Spleen (tissue), 11 donors: ENCODE measurements around the gene MALT1. TPM values are rescaled to one million over a fixed set of nuclear protein-coding genes. Genes with fewer than 3 reads are reported as not detected.
"Not testable (repeated sequence)": the region's sequence is repeated elsewhere in the genome, so short reads cannot be mapped to it uniquely, and the experiment has no call there.

Experiments
- DNase-seq: peaks from one replicate; pipeline ENCODE4 v3.0.0-alpha.2; 2020
- H3K27ac ChIP-seq, 8 donors: fragments of 200-600 bp; sonication (generic) in 7 of 8; 1 replicate in 4 of 8; 2 replicates in 4 of 8; pipeline versions ENCODE4 v1.5.0 to v1.8.0; 2016 to 2021; ENCODE audit warnings: inconsistent platforms in 4 of 8, mild to moderate bottlenecking in 4 of 8, moderate library complexity in 1 of 8
- H3K27me3 ChIP-seq, 7 donors: fragments of 200-600 bp; sonication (generic) in 6 of 7; replicated peaks in 1 of 7; 1 replicate in 4 of 7; 2 replicates in 3 of 7; pipeline versions ENCODE4 v1.5.0 to v1.8.0; 2016 to 2021; ENCODE audit warnings: inconsistent platforms in 3 of 7, mild to moderate bottlenecking in 1 of 7
- H3K36me3 ChIP-seq, 6 donors: fragments of 200-600 bp; sonication (generic) in 5 of 6; 1 replicate in 4 of 6; 2 replicates in 2 of 6; pipeline versions ENCODE4 v1.5.0 to v1.8.0; 2016 to 2021; ENCODE audit warnings: inconsistent platforms in 2 of 6
- H3K4me1 ChIP-seq, 6 donors: fragments of 200-600 bp; sonication (generic) in 5 of 6; 1 replicate in 3 of 6; 2 replicates in 3 of 6; pipeline versions ENCODE4 v1.5.0 to v1.8.0; 2016 to 2021; ENCODE audit warnings: inconsistent platforms in 3 of 6
- H3K4me3 ChIP-seq, 8 donors: fragments of 200-600 bp; sonication (generic) in 7 of 8; 1 replicate in 4 of 8; 2 replicates in 4 of 8; pipeline versions ENCODE4 v1.5.0 to v1.8.0; 2016 to 2021; ENCODE audit warnings: inconsistent platforms in 4 of 8, mild to moderate bottlenecking in 4 of 8, moderate library complexity in 2 of 8
- H3K9me3 ChIP-seq, 8 donors: fragments of 200-600 bp; sonication (generic) in 7 of 8; 1 replicate in 4 of 8; 2 replicates in 4 of 8; pipeline versions ENCODE4 v1.5.0 to v1.8.0; 2016 to 2021; ENCODE audit warnings: inconsistent platforms in 4 of 8
- POLR2A ChIP-seq, 3 donors: fragments of 450-650 bp; IDR thresholded peaks; one replicate each; pipeline ENCODE4 v1.5.1; 2017; ENCODE audit warnings: antibody characterized with exemption in 3 of 3, mild to moderate bottlenecking in 1 of 3
- POLR2AphosphoS5 ChIP-seq, 3 donors: sonication (generic); formaldehyde crosslinking; IDR thresholded peaks; one replicate each; pipeline ENCODE4 v1.5.1; 2017; ENCODE audit warnings: antibody characterized with exemption in 3 of 3
- WGBS, 5 donors: extraction: QIAGEN DNeasy Blood & Tissue Kit in 3 of 5; methylation state at CpG; one replicate each; pipeline versions ENCODE4 v1.1.5 to v1.1.7; 2013 to 2018; 5-methylcytosine and 5-hydroxymethylcytosine counted together
- intact Hi-C: fragments of 100-400 bp; cut with DNase I; formaldehyde crosslinking; loops from one replicate; pipeline ENCODE4 v1.15.0; 2023; ENCODE audit warnings: low total_unique reads
- polyA plus RNA-seq, 3 donors: library from polyadenylated mRNA; stranded (reverse); fragments of 200-250 nt; gene quantifications; one replicate each; pipeline ENCODE4 v1.2.1, GENCODE V29; 2013
- total RNA-seq, 7 donors: library from RNA; depleted of rRNA in 3 of 7; stranded (reverse); fragments of >200 nt in 3 of 7; fragmentation: NEBNext Ultra II Directional in 4 of 7; extraction: Animal tissue kit (Norgen Biotek cat#: 25700) in 4 of 7; gene quantifications; one replicate each; pipeline versions ENCODE4 v1.1.0 to v1.2.1, GENCODE V29; 2016 to 2021
- TF ChIP-seq, protein P1 (sequence below), 11 experiments: fragments of 200-600 bp in 7 of 11; fragments of 450-650 bp in 4 of 11; sonication (generic) in 4 of 11; IDR thresholded peaks in 8 of 11; conservative IDR thresholded peaks in 3 of 11; 1 replicate in 7 of 11; 2 replicates in 4 of 11; pipeline versions ENCODE4 v1.4.0 to v1.8.0; 2016 to 2021; ENCODE audit warnings: antibody characterized with exemption in 11 of 11, inconsistent platforms in 4 of 11, mild to moderate bottlenecking in 1 of 11
- donor health status: healthy with polysubstance abuse.
- donor health status: DM: no; HTN: no; CAD: no; lungs with moderate emphysema.
- donor health status: DM: no; HTN: no; CAD: no.
- donor health status: Bipolar disorder and iron deficiency.
- donor health status: healthy.
- donor health status: DM: no; HTN: no; CAD: no.
- donor health status: DM: yes; HTN: yes; CAD: no.

Gene MALT1
- total and polyA plus RNA-seq, 10 donors = 13.3 to 59.6 (median 50.1) TPM

DNA sequence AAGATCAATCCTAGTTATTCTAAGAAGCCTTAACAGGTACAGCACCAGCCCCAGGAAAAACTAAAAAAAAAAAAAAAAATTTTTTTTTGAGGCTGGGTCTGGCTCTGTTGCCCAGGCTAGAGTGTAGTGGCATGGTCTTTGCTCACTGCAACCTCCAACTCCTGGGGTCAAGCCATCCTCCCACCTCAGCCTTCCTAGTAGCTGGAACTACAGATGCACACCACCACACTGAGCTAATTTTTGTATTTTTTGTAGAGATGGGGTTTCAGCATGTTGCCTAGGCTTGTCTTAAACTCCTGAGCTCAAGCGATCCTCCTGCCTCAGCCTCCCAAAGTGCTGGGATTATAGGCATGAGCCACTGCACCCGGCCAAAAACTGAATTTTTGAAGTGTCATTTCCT is 32.0 kb upstream of the MALT1 start:
- peaks cover 0 to 31% (median 17%) of the 10 kb centered on the region in 6 donors for H3K4me1 ChIP-seq
- intact Hi-C loops = no loop called here
- peaks cover 0 to 16% (median 10%) of the 10 kb centered on the region in 8 donors for H3K9me3 ChIP-seq

DNA sequence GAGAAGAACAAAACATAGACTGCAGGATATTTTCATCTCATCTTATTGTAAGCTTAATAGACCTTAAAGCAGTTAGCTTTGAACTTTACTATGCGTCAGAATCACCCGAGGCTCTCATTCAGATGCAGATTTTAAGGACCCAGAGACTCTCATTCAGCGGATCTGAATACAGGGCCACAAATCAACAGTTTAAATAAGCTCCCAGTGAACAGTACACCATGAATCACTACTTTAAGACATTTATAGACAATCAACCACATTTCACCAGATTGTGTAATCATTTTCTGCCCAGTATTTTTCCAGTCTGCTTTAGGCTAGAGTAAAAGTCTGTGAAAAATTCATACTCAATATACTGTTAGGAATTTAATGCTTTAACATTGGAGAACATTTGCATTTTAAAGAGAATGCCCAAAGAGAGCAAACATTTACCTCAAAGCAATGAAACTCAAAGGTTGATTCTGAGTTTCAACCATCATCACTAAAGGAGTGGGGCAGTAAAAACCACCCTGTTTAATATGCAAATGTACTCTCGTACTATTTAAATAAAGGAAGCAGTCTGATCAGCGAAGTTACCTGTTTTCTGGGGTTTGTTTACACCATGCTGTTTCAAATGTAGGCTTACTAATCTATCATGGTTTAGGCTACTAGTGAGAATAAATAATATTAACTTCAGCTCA is 31.4 kb upstream of the MALT1 start:
- 68 to 72% (median 72%) methylated on average over 5 of the region's 5 CpGs for WGBS, 5 donors
- H3K9me3 ChIP-seq = peaks cover 0 to 17% (median 10%) of the 10 kb centered on the region in 8 donors
- DNase-seq = no peak
- H3K4me1 ChIP-seq = peaks cover 0 to 31% (median 17%) of the 10 kb centered on the region in 6 donors
- TF ChIP-seq POLR2AphosphoS5 (IDR thresholded peaks at IDR 0.05) (no peak), POLR2A (IDR thresholded peaks at IDR 0.05) (no peak)
- TF ChIP-seq, protein P1, sequence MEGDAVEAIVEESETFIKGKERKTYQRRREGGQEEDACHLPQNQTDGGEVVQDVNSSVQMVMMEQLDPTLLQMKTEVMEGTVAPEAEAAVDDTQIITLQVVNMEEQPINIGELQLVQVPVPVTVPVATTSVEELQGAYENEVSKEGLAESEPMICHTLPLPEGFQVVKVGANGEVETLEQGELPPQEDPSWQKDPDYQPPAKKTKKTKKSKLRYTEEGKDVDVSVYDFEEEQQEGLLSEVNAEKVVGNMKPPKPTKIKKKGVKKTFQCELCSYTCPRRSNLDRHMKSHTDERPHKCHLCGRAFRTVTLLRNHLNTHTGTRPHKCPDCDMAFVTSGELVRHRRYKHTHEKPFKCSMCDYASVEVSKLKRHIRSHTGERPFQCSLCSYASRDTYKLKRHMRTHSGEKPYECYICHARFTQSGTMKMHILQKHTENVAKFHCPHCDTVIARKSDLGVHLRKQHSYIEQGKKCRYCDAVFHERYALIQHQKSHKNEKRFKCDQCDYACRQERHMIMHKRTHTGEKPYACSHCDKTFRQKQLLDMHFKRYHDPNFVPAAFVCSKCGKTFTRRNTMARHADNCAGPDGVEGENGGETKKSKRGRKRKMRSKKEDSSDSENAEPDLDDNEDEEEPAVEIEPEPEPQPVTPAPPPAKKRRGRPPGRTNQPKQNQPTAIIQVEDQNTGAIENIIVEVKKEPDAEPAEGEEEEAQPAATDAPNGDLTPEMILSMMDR (IDR thresholded peaks at IDR 0.05 in 8 of 11, conservative IDR thresholded peaks at IDR 0.05 in 3 of 11) = no peak
- H3K4me3 ChIP-seq = no peak overlapping the region
- intact Hi-C loops = no loop called here
- H3K36me3 ChIP-seq = no peaks in the 10 kb centered on the region
- peak overlapping the region in 1 of 8 donors; percentile 24 for H3K27ac ChIP-seq
- H3K27me3 ChIP-seq = no peaks in the 10 kb centered on the region

More for the DNA sequence above, 32.0 kb upstream of the MALT1 start:
- Histone ChIP-seq H3K27me3 (no peaks in the 10 kb centered on the region), H3K27ac (no peak overlapping the region), H3K4me3 (no peak overlapping the region), H3K36me3 (no peaks in the 10 kb centered on the region)
- TF ChIP-seq, protein P1 (IDR thresholded peaks at IDR 0.05 in 8 of 11, conservative IDR thresholded peaks at IDR 0.05 in 3 of 11) = no peak
- TF ChIP-seq POLR2AphosphoS5 (IDR thresholded peaks at IDR 0.05) = no peak
- no peak for TF ChIP-seq POLR2A (IDR thresholded peaks at IDR 0.05)
- 80 to 97% (median 95%) methylated on average over 2 of the region's 2 CpGs for WGBS, 5 donors
- DNase-seq = no peak

DNA sequence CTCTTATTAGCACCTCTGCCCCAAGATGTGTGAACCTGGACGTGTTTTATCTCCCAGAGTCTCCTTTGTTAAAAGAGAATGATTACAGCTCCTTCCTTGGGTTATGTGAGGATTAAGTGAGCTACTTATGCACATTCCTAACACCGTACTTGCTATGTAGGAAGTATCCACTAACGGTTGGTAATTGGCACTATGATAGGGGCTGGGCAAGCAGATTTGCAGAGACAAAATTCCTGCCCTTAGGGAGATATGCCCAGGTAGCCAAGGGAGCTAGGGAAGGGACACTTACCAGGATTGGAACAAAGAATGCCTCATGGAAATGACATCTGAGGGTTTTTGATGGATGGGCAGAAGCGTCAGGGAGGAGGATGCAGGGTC is 30.8 kb upstream of the MALT1 start:
- peaks cover 0 to 17% (median 10%) of the 10 kb centered on the region in 8 donors for H3K9me3 ChIP-seq
- no peaks in the 10 kb centered on the region for H3K36me3 ChIP-seq
- WGBS, 5 donors = 79 to 86% (median 80%) methylated on average over 4 of the region's 4 CpGs
- no peak overlapping the region for H3K4me3 ChIP-seq
- DNase-seq = no peak
- H3K27me3 ChIP-seq = no peaks in the 10 kb centered on the region
- peaks cover 0 to 31% (median 17%) of the 10 kb centered on the region in 6 donors for H3K4me1 ChIP-seq
- no peak overlapping the region for H3K27ac ChIP-seq
- intact Hi-C loops = no loop called here
- TF ChIP-seq POLR2A (IDR thresholded peaks at IDR 0.05) (no peak), POLR2AphosphoS5 (IDR thresholded peaks at IDR 0.05) (no peak)
- TF ChIP-seq, protein P1 (IDR thresholded peaks at IDR 0.05 in 8 of 11, conservative IDR thresholded peaks at IDR 0.05 in 3 of 11) = no peak

DNA sequence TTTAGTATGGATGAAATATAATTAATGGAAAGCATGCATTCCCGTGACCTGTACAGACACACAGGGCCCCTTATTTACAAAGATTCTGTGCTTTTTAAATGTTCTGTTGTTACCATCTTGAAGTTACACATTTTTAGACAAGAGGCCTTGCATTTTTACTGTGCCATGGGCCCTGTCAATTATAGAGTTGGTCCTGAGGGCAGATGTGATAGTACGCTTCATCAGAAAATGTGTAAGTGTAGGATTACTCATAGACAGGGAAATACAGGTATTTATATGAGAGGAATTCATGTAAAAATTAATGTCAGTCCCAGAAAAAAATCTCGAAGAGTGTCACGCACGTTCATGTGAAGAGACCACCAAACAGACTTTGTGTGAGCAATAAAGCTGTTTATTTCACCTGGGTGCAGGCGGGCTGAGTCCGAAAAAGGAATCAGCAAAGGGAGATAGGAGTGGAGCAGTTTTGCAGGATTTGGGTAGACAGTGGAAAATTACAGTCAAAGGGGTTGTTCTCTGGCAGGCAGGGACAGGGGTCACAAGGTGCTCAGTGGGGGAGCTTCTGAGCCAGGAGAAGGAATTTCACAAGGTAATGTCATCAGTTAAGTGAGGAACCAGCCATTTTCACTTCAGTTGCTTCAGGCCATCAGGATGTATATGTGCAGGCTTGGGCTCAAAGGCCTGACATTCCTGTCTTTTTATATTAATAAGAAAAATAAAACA is 30.2 kb upstream of the MALT1 start:
- intact Hi-C loops = no loop called here
- H3K4me3 ChIP-seq = no peak overlapping the region
- TF ChIP-seq POLR2A (IDR thresholded peaks at IDR 0.05) (no peak), POLR2AphosphoS5 (IDR thresholded peaks at IDR 0.05) (no peak)
- TF ChIP-seq, protein P1 (IDR thresholded peaks at IDR 0.05 in 8 of 11, conservative IDR thresholded peaks at IDR 0.05 in 3 of 11) = no peak
- H3K27ac ChIP-seq = no peak overlapping the region
- no peaks in the 10 kb centered on the region for H3K27me3 ChIP-seq
- H3K9me3 ChIP-seq = peaks cover 0 to 19% (median 11%) of the 10 kb centered on the region in 8 donors
- no peak for DNase-seq
- 89 to 95% (median 93%) methylated on average over 7 of the region's 7 CpGs for WGBS, 5 donors
- H3K36me3 ChIP-seq = no peaks in the 10 kb centered on the region
- H3K4me1 ChIP-seq = peaks cover 0 to 31% (median 17%) of the 10 kb centered on the region in 6 donors

DNA sequence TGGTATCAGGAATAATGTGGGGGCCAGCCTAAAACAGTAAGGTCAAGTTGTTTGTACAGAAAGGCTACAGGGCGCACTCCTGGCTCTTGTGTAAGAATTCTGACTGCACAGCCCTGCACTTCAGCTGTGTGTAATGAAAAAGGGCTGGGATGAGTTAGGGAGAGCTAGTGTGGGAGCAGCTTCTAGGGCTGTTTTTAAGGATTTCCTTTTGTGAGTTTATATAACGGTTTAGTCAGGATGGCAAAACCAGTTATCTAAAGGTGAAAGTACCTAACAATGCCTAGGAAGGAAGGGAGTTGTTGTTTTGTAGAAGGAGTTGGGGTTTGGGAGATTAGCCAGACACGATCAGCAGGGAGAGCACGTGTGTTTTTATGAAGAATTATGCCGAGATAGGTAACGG is 27.7 kb upstream of the MALT1 start:
- 76 to 89% (median 83%) methylated on average over 6 of the region's 6 CpGs for whole genome bisulfite sequencing, 5 donors

More for the DNA sequence above, 27.7 kb upstream of the MALT1 start:
- H3K27ac ChIP-seq, intact Hi-C loops, H3K36me3 ChIP-seq, H3K4me3 ChIP-seq, H3K27me3 ChIP-seq, DNase-seq: not testable (repeated sequence)
- Histone ChIP-seq H3K4me1 (peaks cover 0 to 20% (median 9%) of the 10 kb centered on the region in 6 donors), H3K9me3 (peaks cover 0 to 34% (median 23%) of the 10 kb centered on the region in 8 donors)
